GM19240 (cell line): ENCODE measurements around the gene SEMA5A.

Experiments used
- DNase-seq: peaks from one replicate; pipeline ENCODE4 v3.0.0; 2011; ENCODE audit warnings: low spot score; ENCODE audit not compliant: insufficient read length

SEMA5A gene

GRCh38 chr5:9441610-9442009, 104.3 kb downstream of the SEMA5A start:
- no peak for DNase-seq

DNA sequence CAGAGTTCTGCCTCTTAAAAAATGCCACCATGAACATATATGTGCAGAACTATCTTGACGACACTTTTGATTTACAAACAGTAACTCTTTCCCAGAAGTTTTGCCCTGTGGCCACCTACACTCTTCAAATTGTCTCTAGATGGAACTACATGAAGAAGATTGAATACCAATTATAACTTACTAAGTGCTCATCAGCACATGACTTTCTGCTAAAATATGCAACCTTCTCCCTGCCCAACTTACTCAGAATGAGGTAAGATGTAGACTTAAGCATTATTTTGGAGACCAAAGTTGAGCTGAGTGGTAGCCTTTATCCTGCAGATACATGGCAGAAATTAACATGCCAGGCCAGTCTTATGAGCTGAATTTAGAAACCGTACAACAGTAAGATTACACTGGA, 105.4 kb downstream of the SEMA5A start:
- DNase-seq: no peak

DNA sequence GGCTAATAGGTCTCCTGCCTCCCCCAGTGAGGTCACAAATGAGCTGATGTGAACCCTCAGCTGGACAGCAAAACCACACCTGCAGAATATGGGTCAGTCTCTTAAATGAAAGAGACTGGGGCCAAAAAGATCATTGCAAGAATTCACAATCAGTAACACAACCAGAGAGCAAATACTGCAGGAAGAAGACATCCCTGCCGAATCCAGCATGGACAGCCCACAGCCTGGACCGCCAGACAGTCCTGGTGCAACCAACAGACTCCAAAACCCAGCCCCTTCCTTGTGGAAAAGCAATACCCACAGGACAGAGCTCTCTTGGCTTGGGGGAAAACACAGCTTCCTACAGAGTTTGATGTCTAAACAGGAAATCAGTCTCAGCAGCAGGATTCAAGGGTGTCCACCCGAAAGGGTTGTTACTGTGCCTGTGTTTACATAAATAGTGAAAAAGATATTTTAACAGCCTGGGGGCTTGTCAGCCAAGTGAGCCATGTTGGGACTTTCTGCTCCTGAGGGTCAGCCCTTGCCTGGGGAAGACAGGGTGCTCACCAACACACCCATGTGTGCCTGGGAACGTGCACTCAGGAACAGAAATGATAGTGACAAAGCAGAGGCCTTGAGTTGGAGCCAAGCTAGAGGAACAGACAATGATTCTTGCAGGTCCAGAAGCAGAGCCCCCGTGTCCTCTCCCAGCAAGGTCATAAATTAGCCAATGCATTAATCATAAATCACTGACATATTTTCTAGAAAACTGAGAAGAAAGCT, 106.2 kb downstream of the SEMA5A start:
- no peak for DNase-seq

DNA sequence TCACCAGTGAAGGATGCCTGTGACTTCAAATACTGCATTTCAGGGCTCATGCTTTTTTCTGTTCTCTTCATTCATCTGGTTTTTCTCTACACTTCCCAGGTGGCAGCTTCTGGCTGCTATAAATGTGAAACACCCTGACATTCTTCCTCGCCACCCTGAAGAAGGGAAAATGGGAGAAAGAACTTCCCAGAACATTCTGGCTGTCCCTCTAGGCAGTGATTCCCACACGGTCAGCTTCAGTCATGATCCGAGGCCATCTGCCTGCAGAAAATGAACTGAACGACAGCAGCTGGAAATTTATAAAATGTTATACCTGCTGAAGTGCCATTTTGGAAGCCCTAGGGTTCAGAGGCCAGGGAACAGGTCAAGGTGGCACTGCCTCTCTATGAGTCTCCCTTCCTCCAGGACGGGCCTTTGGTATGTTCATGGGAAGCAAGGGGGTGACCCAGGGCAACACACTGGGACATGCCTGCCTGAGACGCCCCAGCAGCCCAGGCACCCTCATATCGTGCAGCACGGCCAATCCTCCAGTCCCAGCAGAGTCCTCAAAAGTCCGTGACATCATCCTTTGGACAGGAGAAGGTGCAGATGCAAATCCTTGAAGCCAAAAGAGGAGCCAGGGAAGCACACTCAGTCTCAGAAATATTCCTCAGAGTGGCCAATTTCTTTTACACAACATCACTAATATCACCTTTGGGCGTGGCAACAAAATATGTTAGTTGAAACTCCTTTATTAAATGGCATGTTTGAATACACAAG, 107.1 kb downstream of the SEMA5A start:
- no peak for DNase-seq

GRCh38 chr5:9437741-9438240, 108.1 kb downstream of the SEMA5A start:
- no peak for DNase-seq

DNA sequence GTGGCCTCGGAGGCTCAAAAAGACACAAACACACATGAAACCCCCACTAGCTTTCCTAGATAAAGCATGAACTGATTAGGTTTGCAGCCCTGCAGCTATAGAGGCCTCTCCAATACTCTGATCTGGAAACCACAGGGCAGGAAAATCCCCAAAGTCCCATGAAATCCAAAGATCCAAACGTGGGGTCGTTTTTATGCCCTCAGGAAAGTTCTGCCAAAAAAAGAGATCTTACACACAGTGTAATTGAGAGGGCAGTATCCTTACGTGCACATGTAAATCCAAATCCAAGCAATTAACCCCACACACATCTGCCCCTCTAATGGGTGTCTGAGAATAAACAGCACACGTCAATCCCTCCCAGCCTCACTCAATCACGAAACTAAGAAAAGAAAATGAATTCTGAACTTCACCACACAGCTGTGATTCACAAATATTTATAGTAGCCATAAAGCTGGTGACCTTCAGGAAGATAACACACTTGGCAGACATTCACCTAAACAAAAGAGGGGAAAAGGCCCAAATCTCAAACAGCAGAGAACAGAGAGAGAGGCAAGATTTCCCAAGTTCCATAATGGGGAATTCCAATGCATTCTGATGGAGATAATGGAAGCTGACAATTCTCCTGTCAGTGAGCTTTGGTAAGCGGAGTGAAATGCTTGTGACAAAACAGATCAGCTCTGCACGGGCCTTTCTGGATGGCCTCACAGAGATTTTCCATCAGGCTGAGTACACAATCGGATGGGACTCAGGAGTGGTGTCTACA, 114.2 kb downstream of the SEMA5A start:
- DNase-seq: no peak

DNA sequence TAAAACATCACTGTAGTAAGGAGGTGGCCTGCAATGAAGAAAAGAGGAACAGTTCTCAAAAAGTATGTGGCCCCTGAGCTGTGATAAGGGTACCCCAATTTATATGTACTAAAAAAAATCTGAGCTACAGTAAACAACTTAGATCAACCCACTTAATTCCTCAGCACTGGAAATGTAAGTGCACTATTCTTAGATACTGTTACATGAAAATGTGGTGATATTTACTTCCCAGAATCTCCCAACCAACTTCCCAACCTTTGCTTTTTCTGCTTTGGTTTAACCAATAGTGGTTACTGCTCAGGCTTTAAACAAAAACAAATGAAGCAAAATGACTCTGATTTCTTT, 114.8 kb downstream of the SEMA5A start:
- DNase-seq: no peak

GRCh38 chr5:9430306-9430705, 115.6 kb downstream of the SEMA5A start:
- no peak for DNase-seq

- DNase-seq: no peak
Measured at GRCh38 chr5:9429691-9430215, 116.1 kb downstream of the SEMA5A start.

DNA sequence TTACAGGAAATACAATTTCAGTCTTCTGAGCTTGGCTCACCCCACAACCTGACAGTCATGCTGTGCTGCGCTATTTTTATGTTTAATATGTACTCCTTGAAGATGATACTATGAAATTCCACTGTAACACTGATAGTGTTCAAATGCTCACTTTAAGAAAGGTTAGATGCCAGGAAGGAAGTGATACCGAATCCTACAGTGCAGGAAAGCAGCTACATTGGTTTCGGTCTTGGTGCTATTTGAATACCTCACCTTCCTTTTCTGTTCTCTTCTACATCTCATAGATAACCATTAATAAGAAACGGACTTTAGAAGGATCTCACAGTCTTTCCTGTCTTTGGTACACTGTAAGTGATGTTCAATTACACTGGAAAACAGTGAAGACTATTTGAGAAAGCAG, 117.6 kb downstream of the SEMA5A start:
- no peak for DNase-seq

DNA sequence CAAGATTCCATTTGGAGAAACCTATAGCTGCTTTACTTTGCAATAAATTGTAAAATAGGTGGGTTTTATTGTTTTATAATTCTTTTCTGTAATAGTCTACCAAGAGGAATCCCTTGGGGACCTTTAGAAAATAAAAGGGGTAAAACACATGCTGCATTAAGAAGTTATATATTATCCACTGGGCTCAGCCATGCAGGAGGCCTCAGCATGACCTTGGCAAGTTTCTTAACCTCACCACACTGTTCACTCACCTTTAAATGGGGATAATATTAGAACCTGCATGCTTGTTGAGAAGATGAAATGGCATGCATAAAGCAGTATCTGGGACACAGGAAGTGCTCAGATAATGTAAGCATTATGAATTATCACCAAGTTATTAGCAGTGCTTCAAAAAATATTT, 120.2 kb downstream of the SEMA5A start:
- no peak for DNase-seq

- DNase-seq: no peak
Measured at GRCh38 chr5:9423571-9423970, 122.3 kb downstream of the SEMA5A start.

GRCh38 chr5:9421884-9422283, 124.0 kb downstream of the SEMA5A start:
- DNase-seq: no peak

- no peak for DNase-seq
Measured at GRCh38 chr5:9419794-9420193, 126.1 kb downstream of the SEMA5A start.

GRCh38 chr5:9415566-9415965, 130.3 kb downstream of the SEMA5A start:
- no peak for DNase-seq

DNA sequence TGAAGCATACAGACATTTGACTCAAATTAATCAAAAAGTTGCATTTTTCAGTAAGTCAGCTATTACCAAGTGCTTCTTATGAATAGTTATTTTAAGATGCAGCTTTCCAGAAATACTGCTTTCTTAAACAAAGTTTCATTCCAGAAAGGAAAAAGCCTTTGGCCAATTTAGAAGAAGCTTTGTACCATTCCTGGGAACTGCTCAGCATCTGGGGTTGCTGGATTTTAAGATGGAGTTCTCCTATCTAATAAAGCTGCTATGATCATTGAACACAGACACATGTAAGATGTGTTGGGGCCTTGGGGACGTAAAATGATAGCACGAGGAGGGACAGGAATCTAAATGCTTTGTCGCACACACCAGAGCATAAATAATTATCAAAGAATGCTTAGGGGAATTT, 130.8 kb downstream of the SEMA5A start:
- DNase-seq: no peak

- DNase-seq: no peak
Measured at GRCh38 chr5:9411142-9411541, 134.7 kb downstream of the SEMA5A start.

GRCh38 chr5:9409413-9409960, 136.4 kb downstream of the SEMA5A start:
- no peak for DNase-seq

DNA sequence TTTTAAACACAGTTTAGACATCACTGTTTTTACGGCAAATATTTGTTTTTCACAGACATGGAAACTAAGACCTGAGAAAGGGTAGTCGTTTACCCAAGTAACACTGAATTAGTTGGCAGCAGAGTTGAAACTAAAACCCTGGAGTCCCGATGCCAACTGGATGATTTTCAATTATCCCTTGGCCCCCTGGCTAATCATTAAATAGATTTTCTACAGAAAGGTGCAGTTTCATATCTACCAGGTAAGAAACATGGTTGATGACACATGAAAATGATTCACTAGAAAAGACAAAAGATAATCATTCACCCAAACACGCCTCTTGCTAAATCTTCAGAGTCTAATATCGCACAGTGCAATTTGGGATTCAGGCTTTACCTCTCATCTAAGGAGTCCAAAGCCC, 136.9 kb downstream of the SEMA5A start:
- no peak for DNase-seq

DNA sequence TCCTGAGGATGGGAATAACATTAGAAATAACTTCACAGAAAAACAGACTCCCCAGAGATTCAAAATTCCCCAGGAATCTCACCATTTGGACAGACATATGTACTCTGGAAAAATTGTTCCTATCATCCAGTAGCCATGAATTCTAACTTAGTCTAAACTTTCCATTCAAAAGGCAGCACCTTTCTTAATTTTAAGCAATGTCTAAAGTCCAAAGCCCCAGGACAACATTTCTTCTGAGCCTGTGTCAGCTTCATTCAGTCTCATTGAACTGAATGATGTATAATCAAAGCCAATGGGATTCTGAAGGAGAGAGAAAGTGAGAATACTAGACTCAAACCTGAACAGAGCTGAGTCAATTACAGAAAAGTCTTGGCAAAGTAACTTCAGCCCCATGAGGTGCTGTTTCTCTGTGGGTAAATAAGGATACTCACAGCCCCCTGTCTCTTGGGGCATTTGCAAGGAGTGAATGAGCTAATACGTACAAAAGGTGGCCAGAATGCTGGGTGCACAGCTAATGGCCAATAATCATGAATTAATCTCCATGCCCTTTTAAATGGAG, 140.6 kb downstream of the SEMA5A start:
- no peak for DNase-seq

DNA sequence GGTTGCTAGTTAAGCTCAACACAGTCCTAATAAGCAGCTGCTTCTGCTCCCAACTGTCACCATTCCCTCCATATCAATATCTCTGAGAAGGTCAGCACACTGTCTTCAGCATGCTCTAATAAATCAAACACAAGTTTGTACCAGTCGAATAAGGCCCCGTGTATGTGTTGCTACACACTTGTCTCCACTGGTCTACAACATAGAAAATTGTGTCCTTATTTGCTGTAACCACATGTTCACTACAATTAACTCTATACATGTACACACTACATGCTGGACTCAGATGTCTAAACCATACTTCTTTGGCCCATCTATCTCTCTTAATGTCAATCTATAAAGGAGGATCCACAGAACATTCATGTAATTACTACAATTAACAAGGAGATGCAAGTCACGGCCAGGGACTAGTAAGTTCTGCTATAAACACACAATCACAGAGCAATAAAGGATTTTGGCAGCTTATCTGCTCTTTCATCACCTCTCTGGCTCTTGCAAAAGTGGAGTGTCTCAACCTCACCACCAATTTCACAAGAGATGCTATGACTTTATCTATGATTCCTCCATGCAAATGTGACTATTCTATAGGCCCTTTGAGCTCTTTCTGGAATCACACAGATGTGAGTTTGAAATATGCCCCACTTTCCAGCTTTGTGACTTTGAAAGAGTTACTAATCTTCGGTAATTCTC, 143.9 kb downstream of the SEMA5A start:
- DNase-seq: no peak
